PC-3 (cell line): ENCODE measurements around the gene NAV2. TPM values are rescaled to one million over a fixed set of nuclear protein-coding genes. Genes with fewer than 3 reads are reported as not detected.
A peak's percentile ranks its signal among the peaks of the same experiment; 100 is the strongest.

ENCODE experiments used
- ATAC-seq: fragments of 200-7000 bp; cut with Tn5 transposase; 2 replicates; pipeline ENCODE4 v1.9.1; 2020; ENCODE audit warnings: mild to moderate bottlenecking, moderate library complexity
- BruUV-seq: library from RNA; stranded (reverse); fragments of 400-500 nt; replicated peaks from 2 replicates; lab custom pipeline; 2021; lab: Mats Ljungman, UMichigan
- CTCF ChIA-PET: fragments of 300-600 bp; sonication (Branson Sonifier 250); formaldehyde crosslinking; loops from one replicate; lab custom pipeline; 2022; ENCODE audit warnings: antibody characterized with exemption; lab: Charles Lee
- POLR2A ChIA-PET: fragments of 300-600 bp; sonication (Branson Sonifier 250); formaldehyde crosslinking; loops from one replicate; lab custom pipeline; 2022; ENCODE audit warnings: antibody characterized with exemption; ENCODE audit not compliant: unreplicated experiment; lab: Charles Lee
- DNase-seq: peaks from one replicate; pipeline ENCODE4 v3.0.0-alpha.2; 2015
- H2AFZ ChIP-seq: fragments of 300-600 bp; sonication (generic); 2 replicates; pipeline ENCODE4 v1.6.0; 2016; ENCODE audit warnings: antibody characterized with exemption, low read length
- H3F3A ChIP-seq: fragments of 300-600 bp; sonication (generic); one replicate; pipeline ENCODE4 v1.6.0; 2017; ENCODE audit warnings: antibody characterized with exemption, low read length, control low read depth, mild to moderate bottlenecking; ENCODE audit not compliant: unreplicated experiment
- H3K27ac ChIP-seq: fragments of 300-600 bp; sonication (generic); 2 replicates; pipeline ENCODE4 v1.5.1; 2016; ENCODE audit warnings: mild to moderate bottlenecking, low read length
- H3K27me3 ChIP-seq: fragments of 300-600 bp; sonication (generic); 2 replicates; pipeline ENCODE4 v1.6.1; 2016; ENCODE audit warnings: low read length, mixed read lengths
- H3K36me3 ChIP-seq: fragments of 300-600 bp; sonication (generic); 2 replicates; pipeline ENCODE4 v1.6.1; 2016; ENCODE audit warnings: low read depth, mixed run types, low read length, mixed read lengths
- H3K4me1 ChIP-seq: fragments of 300-600 bp; sonication (generic); 2 replicates; pipeline ENCODE4 v1.5.1; 2016; ENCODE audit warnings: low read length; ENCODE audit not compliant: insufficient read depth
- H3K4me2 ChIP-seq: fragments of 300-600 bp; sonication (generic); 2 replicates; pipeline ENCODE4 v1.6.0; 2016; ENCODE audit warnings: low read length
- H3K4me3 ChIP-seq: fragments of 300-600 bp; sonication (generic); 2 replicates; pipeline ENCODE4 v1.5.1; 2016; ENCODE audit warnings: mild to moderate bottlenecking, low read length, mixed read lengths
- H3K79me2 ChIP-seq: fragments of 300-600 bp; sonication (generic); 2 replicates; pipeline ENCODE4 v1.6.1; 2017; ENCODE audit warnings: low read length, mixed read lengths
- H3K9ac ChIP-seq: fragments of 300-600 bp; sonication (generic); 2 replicates; pipeline ENCODE4 v1.6.0; 2016; ENCODE audit warnings: mild to moderate bottlenecking, low read length
- H3K9me2 ChIP-seq: fragments of 300-600 bp; sonication (generic); replicated peaks from 2 replicates; pipeline ENCODE4 v1.6.1; 2016; ENCODE audit warnings: mixed run types, low read length, mixed read lengths
- H3K9me3 ChIP-seq: fragments of 300-600 bp; sonication (generic); 2 replicates; pipeline ENCODE4 v1.6.1; 2016; ENCODE audit warnings: low read length, mixed read lengths
- H4K20me1 ChIP-seq: fragments of 300-600 bp; sonication (generic); 2 replicates; pipeline ENCODE4 v1.6.1; 2016; ENCODE audit warnings: low read length, mixed read lengths
- CTCF ChIP-seq: fragments of 300-600 bp; sonication (generic); conservative IDR thresholded peaks from 2 replicates; pipeline ENCODE4 v1.5.1; 2017; ENCODE audit warnings: antibody characterized with exemption, low read depth, mild to moderate bottlenecking, low read length
- EZH2 ChIP-seq: fragments of 300-600 bp; sonication (generic); IDR thresholded peaks from one replicate; pipeline ENCODE4 v1.6.1; 2017; ENCODE audit warnings: antibody characterized with exemption, mild to moderate bottlenecking, low read length; ENCODE audit not compliant: unreplicated experiment
- EZH2phosphoT487 ChIP-seq: fragments of 300-600 bp; sonication (generic); IDR thresholded peaks from 2 replicates; pipeline ENCODE4 v1.6.1; 2018; ENCODE audit warnings: mild to moderate bottlenecking, antibody characterized with exemption, low read length, borderline replicate concordance
- intact Hi-C: fragments of 100-400 bp; cut with micrococcal nuclease; formaldehyde crosslinking; loops from 2 replicates; pipeline ENCODE4 v1.9.0; 2023
- total RNA-seq: library from RNA; depleted of rRNA; stranded (reverse); fragments of >200 nt; gene quantifications from 2 replicates; pipeline ENCODE4 v1.2.3, GENCODE V29; 2014

Gene NAV2
- total RNA-seq, 1 experiment from 2014 or later, result 10.4 TPM

- DNase-seq (peak; percentile 39), ATAC-seq (no peak)
- no peak overlapping the region for H3K9ac ChIP-seq
- intact Hi-C loops, result loop anchor here (2.0 kb wide), 2 partner anchors 34 to 194 kb away; no protein-coding TSS in a partner anchor
- H3K4me1 ChIP-seq, result peaks cover 20% of the 10 kb centered on the region
- 0 out of 2 replicates have a peak overlapping the region, but pooled peaks have one; percentile 24 for H3K4me2 ChIP-seq
- H3K27me3 ChIP-seq, result no peaks in the 10 kb centered on the region
- peak overlapping the region; percentile 24; the same call in 1 of the 2 replicates for H3K27ac ChIP-seq
- H3F3A ChIP-seq, result no peaks in the 10 kb centered on the region
- POLR2A ChIA-PET, result no interaction called here
- no peaks in the 10 kb centered on the region for H3K79me2 ChIP-seq
- CTCF ChIA-PET, result interaction anchor here (0.5 kb wide), 1 partner anchor 505 kb away, joined by 4 read pairs; no protein-coding TSS in a partner anchor
- no peaks in the 10 kb centered on the region for H3K9me2 ChIP-seq
- 0 out of 2 replicates have a peak, but pooled peaks cover 5% of the 10 kb centered on the region for H4K20me1 ChIP-seq
- TF ChIP-seq EZH2 (no peak), EZH2phosphoT487 (no peak), CTCF (no peak)
- no peaks in the 10 kb centered on the region for H3K36me3 ChIP-seq
- H3K9me3 ChIP-seq, result no peaks in the 10 kb centered on the region
- BruUV-seq, result no TSS peak
- H3K4me3 ChIP-seq, result no peak overlapping the region
- H2AFZ ChIP-seq, result no peak overlapping the region
Observed at GRCh38 chr11:19938866-19939265, 226.2 kb downstream of the NAV2 start.

- Histone ChIP-seq H3K36me3 (no peaks in the 10 kb centered on the region), H3K27me3 (no peaks in the 10 kb centered on the region), H3K27ac (no peak overlapping the region), H3K9ac (no peak overlapping the region), H3K4me3 (no peak overlapping the region), H3K9me3 (no peaks in the 10 kb centered on the region), H3K79me2 (no peaks in the 10 kb centered on the region), H3K4me2 (no peak overlapping the region), H2AFZ (no peak overlapping the region), H4K20me1 (0 out of 2 replicates have a peak, but pooled peaks cover 5% of the 10 kb centered on the region), H3K4me1 (peaks cover 20% of the 10 kb centered on the region), H3K9me2 (no peaks in the 10 kb centered on the region), H3F3A (no peaks in the 10 kb centered on the region)
- TF ChIP-seq CTCF, result no peak
- no peak for TF ChIP-seq EZH2
- no peak for TF ChIP-seq EZH2phosphoT487
- POLR2A ChIA-PET, result no interaction called here
- no TSS peak for BruUV-seq
- no peak for DNase-seq
- intact Hi-C loops, result loop anchor here (2.0 kb wide), 2 partner anchors 35 to 193 kb away; no protein-coding TSS in a partner anchor
- CTCF ChIA-PET, result interaction anchor here (0.6 kb wide), 1 partner anchor 329 kb away, joined by 4 read pairs; no protein-coding TSS in a partner anchor
- no peak for ATAC-seq
Observed at GRCh38 chr11:19939415-19939929, 226.8 kb downstream of the NAV2 start.

- no TSS peak for BruUV-seq
- Histone ChIP-seq H3K4me1 (peaks cover 10% of the 10 kb centered on the region; the same call in 1 of the 2 replicates), H3K27me3 (no peaks in the 10 kb centered on the region), H2AFZ (no peak overlapping the region), H3K9me3 (no peaks in the 10 kb centered on the region), H3K9me2 (no peaks in the 10 kb centered on the region), H3K4me3 (no peak overlapping the region), H3K36me3 (peaks cover under 1% of the 10 kb centered on the region; the same call in 1 of the 2 replicates), H4K20me1 (0 out of 2 replicates have a peak, but pooled peaks cover 5% of the 10 kb centered on the region), H3F3A (no peaks in the 10 kb centered on the region), H3K4me2 (no peak overlapping the region), H3K79me2 (no peaks in the 10 kb centered on the region), H3K9ac (no peak overlapping the region), H3K27ac (no peak overlapping the region)
- ChIA-PET CTCF (no interaction called here), POLR2A (no interaction called here)
- no peak for DNase-seq
- no peak for ATAC-seq
- intact Hi-C loops, result no loop called here
- no peak for TF ChIP-seq EZH2
- no peak for TF ChIP-seq CTCF
- TF ChIP-seq EZH2phosphoT487, result no peak
Observed at GRCh38 chr11:19940831-19941230, 228.2 kb downstream of the NAV2 start.
